Measurements from ENCODE around the gene KLHL29.

Gene KLHL29

DNA sequence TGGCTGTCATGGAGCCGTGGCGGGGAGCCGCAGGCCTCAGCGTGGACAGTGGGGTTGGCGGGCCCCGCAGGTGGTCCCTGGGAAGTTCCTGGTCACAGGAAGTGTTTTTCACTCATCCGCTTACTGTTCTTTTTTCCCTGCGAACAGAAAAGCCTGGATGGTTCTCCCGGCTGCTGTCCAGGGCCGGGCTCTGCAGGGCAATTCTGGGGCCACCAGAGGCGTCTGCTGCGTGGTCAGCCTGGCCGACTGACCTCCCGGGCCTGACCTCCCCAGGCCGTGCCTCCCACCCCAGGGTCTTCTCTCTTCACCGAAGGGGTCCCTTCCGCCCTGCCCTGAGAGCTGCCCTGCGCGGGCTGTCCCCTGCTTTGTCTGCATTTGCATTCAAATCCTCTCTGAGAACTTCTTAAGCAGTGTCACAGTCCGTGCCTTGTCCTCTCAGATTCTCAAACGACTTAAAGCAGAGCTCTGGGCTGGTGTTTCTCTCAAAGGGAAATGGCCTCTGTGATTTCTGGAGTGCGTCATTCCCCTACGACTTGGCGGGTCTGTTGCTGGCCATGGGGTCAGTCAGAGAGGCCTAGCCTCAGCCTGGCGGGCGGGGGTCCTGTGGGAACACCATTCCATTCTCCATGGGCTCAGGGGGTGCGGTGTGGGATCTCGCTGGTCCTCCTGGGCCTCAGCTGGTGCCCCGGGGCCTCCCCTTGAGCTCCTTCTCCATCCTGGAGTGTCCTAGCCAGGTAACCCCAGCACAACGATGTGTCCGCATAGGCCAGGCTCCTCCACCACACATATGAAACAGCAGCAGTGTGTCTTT, 38.3 kb downstream of the KLHL29 start:
- DNase-seq = no peak

DNA sequence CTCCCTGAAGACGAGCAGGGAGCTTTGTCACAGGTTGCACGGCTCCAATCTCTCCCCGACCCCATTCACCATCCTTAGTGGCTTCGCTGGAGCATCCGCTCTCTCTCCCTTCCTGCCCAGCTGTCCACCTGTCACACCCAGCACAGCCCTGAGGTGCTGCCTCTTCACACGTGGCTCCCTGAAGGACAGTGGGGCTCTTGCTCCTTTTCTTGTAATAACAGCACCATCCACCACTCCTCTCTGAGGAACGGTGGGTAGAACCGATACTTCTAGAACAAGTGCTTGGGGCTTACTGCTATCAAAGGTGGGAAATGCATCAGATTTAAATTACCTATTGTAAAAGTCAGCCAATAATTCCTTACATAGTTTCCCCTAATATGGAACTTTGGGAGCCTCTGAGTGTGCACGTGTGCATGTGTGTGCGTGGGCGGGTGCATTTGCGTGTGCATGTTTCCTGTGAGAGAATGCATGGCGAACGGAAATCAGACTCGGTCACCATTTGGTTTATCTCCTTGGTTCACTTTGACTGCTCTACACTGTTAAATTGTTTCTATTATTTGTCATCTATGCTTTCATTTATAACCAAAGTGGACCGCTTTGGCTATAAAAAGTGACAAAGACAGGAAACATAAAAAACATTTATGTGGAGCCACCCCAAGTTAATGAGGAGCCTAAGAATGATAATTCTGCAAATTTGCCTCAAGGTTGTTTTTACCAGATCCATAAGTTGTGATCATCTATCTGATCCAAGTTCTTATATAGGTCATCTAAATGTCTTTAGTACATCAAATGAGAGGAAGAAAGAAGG, 39.1 kb downstream of the KLHL29 start:
- DNase-seq = no peak

DNA sequence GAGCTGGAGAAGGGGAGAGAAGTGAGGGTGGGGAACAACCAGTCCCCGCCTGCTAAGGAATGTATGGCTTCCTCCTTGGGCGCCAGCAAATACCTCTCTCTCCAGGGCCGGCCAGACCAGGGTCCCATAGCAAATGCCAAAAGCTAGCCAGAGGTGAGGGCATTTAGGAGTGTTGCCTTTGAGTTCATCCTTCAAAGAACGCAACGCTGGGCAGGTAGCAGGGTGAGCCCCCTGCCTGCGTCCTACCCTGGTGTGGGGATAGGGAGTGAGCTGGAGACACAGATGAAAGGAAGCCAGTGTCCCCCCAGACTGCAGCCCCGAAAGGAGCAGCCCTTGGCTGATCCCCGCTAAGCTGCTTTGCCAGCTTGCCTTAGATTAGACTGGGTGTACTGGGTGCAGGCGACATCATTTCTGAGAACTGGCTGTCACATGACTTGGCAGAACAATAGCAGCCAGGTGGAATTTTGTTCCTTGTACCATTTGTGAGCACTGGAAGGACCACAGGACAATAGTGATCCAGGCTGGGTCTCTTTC, 40.4 kb downstream of the KLHL29 start:
- DNase-seq = no peak

GRCh38 chr2:23425885-23426262, 40.9 kb downstream of the KLHL29 start:
- no peak for DNase-seq

DNA sequence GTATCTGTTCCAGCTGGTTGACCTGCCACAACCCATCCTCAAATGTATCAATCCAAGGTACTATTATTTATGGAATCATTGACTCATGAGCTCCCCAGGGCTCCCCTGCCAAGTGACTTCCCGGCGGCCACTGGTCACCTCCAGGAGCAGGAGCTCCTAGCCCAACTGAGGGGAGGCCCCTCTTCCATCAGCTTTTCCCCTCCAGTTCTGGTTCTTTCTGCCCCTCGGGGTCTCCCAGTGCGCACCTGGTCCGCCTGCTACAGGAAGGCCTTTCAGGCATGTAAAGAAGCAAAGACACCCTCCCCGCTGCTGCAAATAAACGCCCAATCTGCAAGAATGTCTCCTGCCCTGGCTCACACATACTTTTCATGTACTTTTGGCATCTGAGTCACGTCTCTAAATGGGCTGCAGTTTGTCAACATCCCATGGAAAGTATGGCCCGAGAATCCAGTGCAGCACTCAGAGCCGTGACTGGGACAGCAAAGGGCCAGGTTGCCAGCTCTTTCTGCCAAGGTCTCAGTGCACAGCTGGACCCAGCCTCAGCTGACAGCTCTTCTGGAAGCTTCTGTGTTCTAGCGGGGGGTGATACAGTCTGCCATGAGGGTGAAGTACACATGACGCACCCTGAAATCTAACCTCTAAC, 41.4 kb downstream of the KLHL29 start:
- no peak for DNase-seq

GRCh38 chr2:23427350-23427749, 42.4 kb downstream of the KLHL29 start:
- no peak for DNase-seq

- DNase-seq = no peak
Measured at GRCh38 chr2:23427976-23428375, 43.0 kb downstream of the KLHL29 start.

- no peak for DNase-seq
Measured at GRCh38 chr2:23429036-23429435, 44.1 kb downstream of the KLHL29 start.

GRCh38 chr2:23430263-23430662, 45.3 kb downstream of the KLHL29 start:
- DNase-seq = no peak

- DNase-seq = no peak
Measured at GRCh38 chr2:23432531-23432930, 47.6 kb downstream of the KLHL29 start.

DNA sequence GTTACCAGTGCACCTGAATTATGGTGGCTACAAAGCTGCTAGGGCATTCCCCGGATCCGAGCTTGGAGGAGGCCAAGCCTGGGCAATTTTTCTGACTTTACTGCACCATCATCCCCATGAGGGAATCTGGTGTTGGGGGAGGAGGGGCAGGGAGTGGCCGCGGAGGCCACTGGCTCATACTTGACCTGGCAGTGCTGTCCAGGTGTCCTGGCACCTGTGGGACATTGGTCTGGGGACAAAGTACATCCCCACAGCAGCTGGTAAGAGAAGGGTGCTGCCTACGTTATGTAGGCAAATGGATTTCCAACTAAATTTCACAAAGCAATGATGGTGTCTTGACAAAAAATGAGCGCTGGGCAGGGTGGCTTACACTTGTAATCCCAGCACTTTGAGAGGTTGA, 48.3 kb downstream of the KLHL29 start:
- DNase-seq = no peak

DNA sequence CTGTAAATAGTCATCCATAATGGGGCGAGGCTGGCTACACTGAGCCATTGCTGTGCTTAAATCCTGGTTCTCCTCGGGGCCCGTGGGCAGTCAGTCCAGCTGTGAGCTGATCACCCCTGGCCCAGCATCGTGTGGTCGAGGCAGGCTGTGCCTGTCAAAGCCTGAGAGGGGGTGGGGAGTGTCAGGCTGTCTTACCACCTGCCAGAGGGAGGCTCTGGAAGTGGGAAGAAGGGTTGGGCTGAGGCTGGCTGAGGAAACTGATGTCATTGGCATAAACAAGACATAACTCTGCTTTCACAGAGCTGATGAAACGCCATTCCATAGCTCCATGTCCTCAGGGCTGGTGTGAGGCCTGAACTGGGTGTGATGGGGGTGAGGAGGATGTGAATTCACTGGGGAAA, 49.7 kb downstream of the KLHL29 start:
- no peak for DNase-seq

DNA sequence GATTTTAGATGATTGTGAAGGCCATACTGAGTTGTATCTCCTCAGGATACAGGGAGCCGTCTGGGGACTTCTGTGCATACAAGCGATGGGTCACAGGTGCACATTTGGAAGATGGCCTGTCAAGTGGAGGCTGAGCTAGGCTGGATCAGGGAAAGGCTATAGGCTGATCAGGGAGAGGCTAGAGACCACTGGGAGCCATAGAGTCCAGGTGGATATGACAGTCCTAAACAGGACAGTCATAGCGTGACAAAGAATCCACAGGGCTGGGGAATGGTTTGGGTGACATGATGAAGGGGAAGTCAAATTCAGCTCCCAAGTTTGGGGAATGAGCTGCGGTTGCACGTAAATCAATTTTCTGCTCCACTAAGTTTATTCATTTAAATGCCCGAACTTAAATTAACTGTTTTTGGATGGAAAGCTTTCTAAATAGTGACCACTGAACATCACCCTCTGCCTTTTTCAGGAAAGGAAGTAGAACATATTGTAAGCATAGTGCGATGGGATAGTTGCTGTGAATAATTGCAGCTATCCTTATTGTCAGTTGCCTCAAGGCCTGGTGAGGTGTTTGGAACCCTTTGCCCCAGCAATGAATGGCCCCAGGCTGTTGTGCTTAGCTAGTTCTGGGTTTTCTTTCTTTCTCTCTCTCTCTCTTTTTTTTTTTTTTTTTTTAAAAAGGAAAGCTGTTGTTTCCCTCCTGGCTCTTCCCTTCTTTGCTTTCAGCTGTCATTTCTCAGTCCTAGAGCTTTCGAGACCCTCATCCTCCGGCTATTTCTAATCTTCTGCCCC, 50.5 kb downstream of the KLHL29 start:
- DNase-seq = no peak

GRCh38 chr2:23436346-23437098, 51.5 kb downstream of the KLHL29 start:
- no peak for DNase-seq

- no peak for DNase-seq
Measured at GRCh38 chr2:23441414-23441813, 56.4 kb downstream of the KLHL29 start.

GRCh38 chr2:23445450-23445868, 60.5 kb downstream of the KLHL29 start:
- DNase-seq = no peak

- no peak for DNase-seq
Measured at GRCh38 chr2:23446916-23447315, 61.9 kb downstream of the KLHL29 start.

GRCh38 chr2:23447405-23447804, 62.4 kb downstream of the KLHL29 start:
- no peak for DNase-seq

DNA sequence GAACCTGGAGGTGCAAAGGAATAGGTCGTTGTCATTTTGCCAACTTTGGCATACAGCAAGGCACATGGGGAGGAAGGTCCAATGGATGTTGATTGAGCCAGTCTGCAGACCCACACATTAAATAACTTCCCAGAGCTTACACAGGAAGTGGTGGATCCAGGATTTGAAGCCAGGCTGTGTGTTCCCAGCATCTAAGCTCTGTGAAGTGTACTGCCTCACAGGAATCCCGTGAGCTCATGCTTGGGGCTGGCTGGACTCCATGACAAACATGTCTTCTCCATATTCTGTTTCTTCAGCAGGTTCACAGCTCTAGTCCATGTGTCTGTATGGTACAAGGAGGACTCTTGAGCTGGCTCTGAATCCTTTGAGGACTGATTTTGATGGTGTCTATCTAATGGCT, 63.9 kb downstream of the KLHL29 start:
- no peak for DNase-seq

DNA sequence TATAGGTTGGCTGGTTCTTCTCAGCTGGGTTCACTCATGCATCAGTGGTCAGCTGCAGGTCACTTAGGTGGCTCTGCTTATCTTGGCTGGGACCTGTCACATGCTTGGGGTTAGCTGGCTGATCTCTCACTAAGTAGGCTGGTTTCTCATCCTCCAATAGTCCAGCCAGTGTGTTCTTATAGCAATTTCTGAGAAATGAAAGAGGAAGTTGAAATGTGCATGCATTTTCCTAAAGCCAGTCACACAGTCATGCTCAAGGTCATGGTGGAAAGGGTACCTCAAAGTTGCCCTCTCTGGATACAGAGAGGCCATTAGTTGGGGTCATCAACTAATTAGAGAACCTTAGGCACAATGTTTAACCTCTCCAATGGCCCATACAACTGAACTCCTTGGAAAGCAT, 64.4 kb downstream of the KLHL29 start:
- DNase-seq = no peak

DNA sequence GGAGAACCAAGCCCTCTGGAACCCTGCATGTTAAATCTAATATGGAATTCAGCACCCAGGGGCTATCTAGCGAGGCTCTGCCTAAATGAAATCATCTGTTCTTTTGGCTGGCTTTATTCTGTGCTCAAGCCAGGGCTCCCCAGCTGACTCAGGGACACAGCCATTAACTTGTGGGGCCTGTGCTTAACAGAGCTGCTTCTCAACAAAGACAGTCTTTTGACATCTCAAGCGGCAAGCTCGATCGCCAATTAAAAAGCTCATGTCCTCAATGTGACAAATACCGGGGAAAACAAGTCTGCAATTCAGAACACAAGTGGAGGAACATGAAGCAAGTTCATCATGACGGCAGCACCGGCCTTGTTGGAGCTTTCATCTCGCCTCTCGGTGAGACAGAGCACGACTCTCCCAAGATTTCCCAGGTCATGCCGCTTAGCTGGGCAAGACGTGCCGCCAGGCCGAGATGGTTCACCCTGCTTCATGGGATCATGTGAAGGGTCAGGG, 64.9 kb downstream of the KLHL29 start:
- DNase-seq = no peak

DNA sequence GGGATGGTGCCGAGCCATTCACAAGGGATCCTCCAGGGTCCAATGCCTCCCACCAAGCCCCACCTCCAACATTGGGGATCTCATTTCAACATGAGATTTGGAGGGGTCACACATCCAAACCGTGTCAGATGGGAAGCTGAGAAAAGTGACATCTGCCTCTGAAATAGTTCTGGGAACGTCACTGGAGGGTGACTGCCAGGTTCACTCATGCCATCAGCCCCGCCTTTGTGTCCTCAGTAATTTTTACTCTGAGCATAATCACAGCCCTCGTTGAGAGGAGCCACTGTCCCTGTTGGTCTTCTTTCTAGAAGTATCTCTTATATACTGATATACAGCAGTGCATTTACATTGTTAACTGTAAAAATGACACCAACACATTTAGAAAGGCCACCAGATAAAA, 67.4 kb downstream of the KLHL29 start:
- no peak for DNase-seq

All from DMS79 (cell line).